Measurements from ENCODE around the gene PRLR.
A peak's percentile ranks its signal among the peaks of the same experiment; 100 is the strongest.
"Not testable (repeated sequence)": the region's sequence is repeated elsewhere in the genome, so short reads cannot be mapped to it uniquely, and the experiment has no call there.

Gene PRLR

DNA sequence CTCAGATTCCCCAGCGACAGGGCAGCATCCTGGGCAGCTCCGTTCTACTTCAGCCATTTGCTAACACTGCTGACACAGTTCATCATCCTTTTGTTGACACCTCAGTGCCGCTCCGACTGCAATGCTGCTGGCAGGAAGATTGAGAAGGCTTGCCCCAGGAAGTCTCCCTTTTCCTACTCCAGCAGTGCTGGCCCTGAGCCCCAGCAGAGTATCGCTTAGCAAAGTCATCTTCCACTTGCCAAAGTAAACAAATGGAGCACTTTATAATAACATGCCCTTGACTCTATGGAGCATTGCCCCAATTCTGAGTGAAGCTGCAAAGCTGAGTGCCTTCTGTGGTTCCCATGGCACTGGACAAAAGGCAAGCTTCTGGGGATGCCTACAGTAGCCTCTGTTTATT lies 32.2 kb downstream of the PRLR start:
- Histone ChIP-seq H3K4me3 (no peak overlapping the region), H3K27me3 (ENCODE audit: low read depth) (no peaks in the 10 kb centered on the region), H3K9me3 (no peaks in the 10 kb centered on the region), H3K4me1 (peaks cover 2% of the 10 kb centered on the region; the same call in 1 of the 2 replicates), H3K36me3 (replicated peaks) (no peaks in the 10 kb centered on the region)
- no peak for DNase-seq (ENCODE audit: low spot score in 2 of 2)
- in situ Hi-C loops (cut with MboI; ENCODE audit: low sequenced_read_pairs) = no loop called here

DNA sequence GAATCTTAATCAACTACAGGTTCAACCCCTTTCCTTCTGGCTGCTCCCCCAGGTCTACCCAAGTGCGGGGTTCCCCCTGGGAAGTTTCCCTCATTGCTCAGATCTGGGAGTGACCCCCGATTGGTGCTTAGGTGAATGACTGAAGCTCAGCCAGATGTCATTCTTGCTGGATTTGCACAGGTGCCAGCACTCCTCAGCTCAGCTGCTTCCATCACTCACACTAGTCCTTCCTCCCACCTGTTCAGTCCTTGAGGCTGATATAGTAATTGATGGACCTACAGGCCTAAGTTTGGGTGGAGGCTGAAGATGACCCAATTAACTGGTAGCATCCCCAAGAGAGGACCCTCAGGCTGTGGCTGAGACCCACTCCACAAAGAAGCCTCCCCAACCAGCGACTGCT lies 32.9 kb downstream of the PRLR start:
- no peak for DNase-seq (ENCODE audit: low spot score in 2 of 2)
- Histone ChIP-seq H3K4me1 (peaks cover 2% of the 10 kb centered on the region; the same call in 1 of the 2 replicates), H3K4me3 (no peak overlapping the region), H3K27me3 (ENCODE audit: low read depth) (no peaks in the 10 kb centered on the region), H3K36me3 (replicated peaks) (no peaks in the 10 kb centered on the region), H3K9me3 (no peaks in the 10 kb centered on the region)
- in situ Hi-C loops (cut with MboI; ENCODE audit: low sequenced_read_pairs) = no loop called here

DNA sequence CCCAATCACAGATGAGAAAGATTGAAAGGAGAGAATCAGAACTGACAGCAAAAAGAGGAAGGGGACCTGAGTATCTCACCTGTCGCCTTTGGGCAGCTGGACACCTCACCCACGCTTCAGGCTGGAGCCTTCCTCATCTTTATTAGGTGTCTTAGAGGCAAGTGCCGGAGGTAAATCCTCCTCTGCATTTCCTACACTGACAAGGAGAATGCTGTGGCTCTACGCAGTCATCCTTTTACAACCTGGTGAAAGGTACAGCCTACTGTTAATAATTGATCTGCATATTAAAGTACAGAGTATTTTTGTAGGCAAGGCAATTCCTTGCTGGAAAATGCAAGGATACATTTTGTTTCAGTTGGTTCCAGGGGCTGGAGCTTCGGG lies 34.8 kb downstream of the PRLR start:
- Histone ChIP-seq H3K4me3 (no peak overlapping the region), H3K9me3 (no peaks in the 10 kb centered on the region), H3K4me1 (no peaks in the 10 kb centered on the region), H3K27me3 (ENCODE audit: low read depth) (no peaks in the 10 kb centered on the region), H3K36me3 (replicated peaks) (no peaks in the 10 kb centered on the region)
- DNase-seq (ENCODE audit: low spot score in 2 of 2) = no peak
- in situ Hi-C loops (cut with MboI; ENCODE audit: low sequenced_read_pairs) = no loop called here

DNA sequence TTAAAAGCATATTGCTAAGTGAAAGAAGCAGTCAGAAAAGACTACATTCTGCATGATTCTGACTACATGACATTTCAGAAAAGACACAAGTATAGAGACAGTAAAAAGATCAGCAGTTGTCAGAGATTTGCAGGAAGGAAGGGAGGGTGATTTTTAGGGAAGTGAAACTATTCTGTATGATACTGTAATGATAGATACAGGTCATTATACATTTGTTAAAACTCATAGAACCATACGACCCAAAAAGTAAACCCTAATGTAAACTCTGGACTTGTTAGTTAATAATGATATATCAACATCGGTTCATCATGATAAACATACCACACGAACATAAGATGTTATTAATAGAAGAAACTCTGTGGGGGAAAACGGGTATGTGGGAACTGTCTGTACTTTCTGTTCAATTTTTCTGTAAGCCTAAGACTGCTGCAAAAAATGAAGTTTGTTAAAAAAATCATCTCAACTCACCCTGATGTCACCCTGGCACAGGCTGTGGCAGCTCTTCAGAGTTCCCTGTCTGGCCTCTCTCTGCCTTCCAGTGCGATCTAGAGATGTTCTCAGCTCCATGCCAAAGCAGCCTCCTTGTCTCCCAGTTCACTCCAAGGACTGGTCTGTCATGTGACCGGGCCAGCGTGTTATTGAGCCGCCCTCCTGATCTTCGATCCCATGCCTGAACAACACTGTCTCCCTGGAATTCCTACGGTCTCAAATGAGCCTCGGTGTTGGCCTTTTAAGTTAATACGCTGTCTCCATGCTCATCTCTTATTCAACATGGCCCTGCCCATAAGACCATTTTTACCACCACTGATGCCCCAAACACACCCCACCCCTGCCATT lies 35.4 kb downstream of the PRLR start:
- DNase-seq (ENCODE audit: low spot score in 2 of 2) = no peak
- Histone ChIP-seq H3K4me3 (no peak overlapping the region), H3K4me1 (no peaks in the 10 kb centered on the region), H3K27me3 (ENCODE audit: low read depth) (no peaks in the 10 kb centered on the region), H3K36me3 (replicated peaks) (no peaks in the 10 kb centered on the region), H3K9me3 (no peaks in the 10 kb centered on the region)
- in situ Hi-C loops (cut with MboI; ENCODE audit: low sequenced_read_pairs) = no loop called here

DNA sequence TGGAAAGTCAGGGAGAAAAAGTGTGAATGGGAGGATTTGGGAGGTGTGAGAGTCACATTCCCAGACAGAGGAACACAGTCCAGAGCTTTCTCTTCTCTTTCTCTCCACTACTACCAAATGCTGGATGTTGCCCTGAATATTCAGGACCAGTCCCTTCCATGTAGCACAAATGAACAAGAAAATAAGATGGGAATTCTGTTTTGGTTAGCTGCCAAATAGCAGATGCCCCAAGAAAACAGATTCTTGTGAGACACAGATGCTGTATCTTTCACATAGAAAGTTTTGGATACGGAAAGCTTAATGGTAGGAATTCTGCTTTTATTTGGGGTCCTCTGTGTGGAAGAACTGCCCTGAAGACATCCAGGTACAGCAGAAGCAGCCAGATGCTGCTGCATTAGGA lies 37.8 kb downstream of the PRLR start:
- H3K27me3 ChIP-seq (ENCODE audit: low read depth) = no peaks in the 10 kb centered on the region
- DNase-seq (ENCODE audit: low spot score in 2 of 2) = no peak
- in situ Hi-C loops (cut with MboI; ENCODE audit: low sequenced_read_pairs) = no loop called here

DNA sequence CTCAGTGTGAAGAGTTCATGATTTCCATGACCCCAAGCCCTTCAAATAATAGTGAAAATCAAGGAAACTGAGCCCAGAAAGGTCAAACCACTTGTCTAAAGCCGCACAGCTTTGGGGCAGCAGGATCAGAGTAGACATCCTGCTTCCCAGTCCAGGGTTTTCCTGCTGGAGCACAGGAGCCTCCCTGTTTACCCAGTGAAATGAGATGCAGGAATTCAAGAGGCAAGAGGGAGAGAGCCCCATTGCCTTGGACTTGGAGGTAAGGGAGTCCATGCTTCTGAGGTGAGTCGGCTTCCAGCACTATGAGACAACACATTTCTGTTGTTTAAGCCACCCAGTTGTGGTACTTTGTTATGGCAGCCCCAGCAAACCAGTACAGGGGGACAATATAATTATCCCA lies 40.5 kb downstream of the PRLR start:
- in situ Hi-C loops (cut with MboI; ENCODE audit: low sequenced_read_pairs); H3K36me3 ChIP-seq (replicated peaks); H3K9me3 ChIP-seq; H3K4me1 ChIP-seq; H3K4me3 ChIP-seq; H3K27me3 ChIP-seq (ENCODE audit: low read depth); DNase-seq (ENCODE audit: low spot score in 2 of 2): not testable (repeated sequence)

More for the DNA sequence above, 37.8 kb downstream of the PRLR start:
- Histone ChIP-seq H3K36me3 (replicated peaks) (no peaks in the 10 kb centered on the region), H3K4me1 (no peaks in the 10 kb centered on the region), H3K9me3 (no peaks in the 10 kb centered on the region), H3K4me3 (no peak overlapping the region)

DNA sequence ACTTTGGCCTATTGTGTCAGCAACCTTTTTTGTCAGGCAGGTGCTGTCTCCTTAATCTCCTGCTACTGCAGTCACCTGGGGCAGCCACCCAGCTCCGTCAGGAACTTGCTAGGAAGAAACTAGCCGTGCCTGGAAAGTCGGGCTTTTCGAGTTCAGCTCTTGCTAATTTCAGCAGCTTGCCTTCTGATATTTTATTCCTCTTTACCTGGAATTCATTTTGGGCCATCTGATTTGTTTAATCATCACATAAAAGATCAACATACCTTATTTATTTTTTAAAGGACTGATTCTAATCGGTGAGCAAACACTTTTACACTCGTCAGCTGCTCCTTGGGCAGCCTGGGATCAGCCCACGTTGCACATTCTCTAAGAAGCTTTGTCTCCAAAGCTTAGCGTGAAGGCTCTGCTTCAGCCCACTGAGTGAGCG lies 42.2 kb downstream of the PRLR start:
- Histone ChIP-seq H3K4me3 (no peak overlapping the region), H3K4me1 (no peaks in the 10 kb centered on the region), H3K9me3 (no peaks in the 10 kb centered on the region), H3K36me3 (replicated peaks) (no peaks in the 10 kb centered on the region), H3K27me3 (ENCODE audit: low read depth) (no peaks in the 10 kb centered on the region)
- DNase-seq (ENCODE audit: low spot score in 2 of 2) = no peak
- in situ Hi-C loops (cut with MboI; ENCODE audit: low sequenced_read_pairs) = no loop called here

DNA sequence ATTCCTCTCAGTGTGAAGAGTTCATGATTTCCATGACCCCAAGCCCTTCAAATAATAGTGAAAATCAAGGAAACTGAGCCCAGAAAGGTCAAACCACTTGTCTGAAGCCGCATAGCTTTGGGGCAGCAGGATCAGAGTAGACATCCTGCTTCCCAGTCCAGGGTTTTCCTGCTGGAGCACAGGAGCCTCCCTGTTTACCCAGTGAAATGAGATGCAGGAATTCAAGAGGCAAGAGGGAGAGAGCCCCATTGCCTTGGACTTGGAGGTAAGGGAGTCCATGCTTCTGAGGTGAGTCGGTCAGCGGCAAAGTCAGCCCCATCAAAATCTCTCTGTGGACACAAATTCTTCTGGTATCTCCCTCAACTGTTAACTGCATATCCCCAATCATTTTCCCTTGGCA lies 42.7 kb downstream of the PRLR start:
- H3K4me1 ChIP-seq; H3K27me3 ChIP-seq (ENCODE audit: low read depth); H3K36me3 ChIP-seq (replicated peaks); in situ Hi-C loops (cut with MboI; ENCODE audit: low sequenced_read_pairs); H3K9me3 ChIP-seq; DNase-seq (ENCODE audit: low spot score in 2 of 2); H3K4me3 ChIP-seq: not testable (repeated sequence)

DNA sequence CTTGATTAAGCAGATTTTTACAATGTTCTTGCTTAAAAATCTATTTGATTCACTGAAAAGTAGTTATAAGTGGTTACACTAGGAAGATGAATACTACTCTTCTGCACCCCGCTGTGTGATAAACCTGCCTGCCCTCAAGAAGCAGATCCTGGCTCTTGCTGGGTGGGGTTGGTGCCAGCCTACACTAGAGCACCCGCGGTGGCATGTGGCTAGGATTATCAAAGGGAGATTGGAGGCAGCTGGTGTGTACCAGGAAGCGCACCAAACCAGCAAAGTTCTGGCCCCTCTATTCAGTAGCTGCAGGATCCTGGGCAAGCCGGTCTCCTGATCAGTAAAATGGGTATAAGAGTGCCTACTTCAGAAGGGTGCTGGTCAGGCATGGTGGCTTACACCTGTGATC lies 43.5 kb downstream of the PRLR start:
- Histone ChIP-seq H3K9me3 (no peaks in the 10 kb centered on the region), H3K36me3 (replicated peaks) (no peaks in the 10 kb centered on the region), H3K4me3 (no peak overlapping the region), H3K4me1 (no peaks in the 10 kb centered on the region), H3K27me3 (ENCODE audit: low read depth) (no peaks in the 10 kb centered on the region)
- in situ Hi-C loops (cut with MboI; ENCODE audit: low sequenced_read_pairs) = no loop called here
- DNase-seq (ENCODE audit: low spot score in 2 of 2) = no peak

DNA sequence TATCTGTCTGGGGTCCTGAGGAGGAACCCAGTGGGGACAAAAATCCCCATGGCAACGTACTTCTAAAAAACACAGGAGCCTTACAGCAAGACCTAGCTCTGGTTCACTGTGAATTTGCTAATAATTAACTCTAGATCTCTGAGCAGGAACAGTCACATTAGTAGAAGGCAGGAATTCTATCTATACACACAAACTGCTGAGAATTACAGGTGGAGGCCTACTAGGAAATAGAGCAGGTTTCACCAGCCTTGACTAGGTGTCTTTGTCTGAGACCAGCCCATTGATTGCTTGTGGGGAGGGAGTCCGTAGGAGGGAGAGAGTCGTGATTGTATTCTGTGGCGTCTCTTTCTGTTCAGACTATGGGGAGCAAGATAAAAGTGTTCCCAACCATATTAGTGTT lies 44.8 kb downstream of the PRLR start:
- in situ Hi-C loops (cut with MboI; ENCODE audit: low sequenced_read_pairs) = no loop called here
- no peak overlapping the region for H3K4me3 ChIP-seq
- no peaks in the 10 kb centered on the region for H3K36me3 ChIP-seq (replicated peaks)
- no peaks in the 10 kb centered on the region for H3K27me3 ChIP-seq (ENCODE audit: low read depth)
- no peak for DNase-seq (ENCODE audit: low spot score in 2 of 2)
- no peaks in the 10 kb centered on the region for H3K4me1 ChIP-seq
- H3K9me3 ChIP-seq = no peaks in the 10 kb centered on the region

DNA sequence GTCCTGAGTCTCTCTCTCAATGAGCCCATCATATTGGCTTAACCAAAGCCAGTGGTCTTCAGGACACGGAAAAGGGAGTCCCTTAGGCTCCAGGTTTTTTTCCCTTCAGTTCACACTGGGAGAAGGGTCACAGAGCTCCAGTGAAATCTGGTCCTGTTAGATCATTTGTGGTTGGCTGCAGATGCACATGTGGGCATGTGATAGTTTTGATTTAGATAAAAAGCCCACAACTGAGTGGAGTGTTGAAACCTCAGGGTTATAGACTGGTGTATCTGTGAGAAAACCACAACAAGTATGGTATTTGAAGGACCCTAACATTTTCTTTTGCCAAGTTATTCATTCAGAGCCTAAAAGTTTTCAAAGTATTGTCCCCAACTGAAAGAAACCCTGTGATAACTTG lies 46.7 kb downstream of the PRLR start:
- Histone ChIP-seq H3K36me3 (replicated peaks) (no peaks in the 10 kb centered on the region), H3K27me3 (ENCODE audit: low read depth) (no peaks in the 10 kb centered on the region), H3K4me1 (no peaks in the 10 kb centered on the region), H3K4me3 (no peak overlapping the region), H3K9me3 (no peaks in the 10 kb centered on the region)
- in situ Hi-C loops (cut with MboI; ENCODE audit: low sequenced_read_pairs) = no loop called here
- DNase-seq (ENCODE audit: low spot score in 2 of 2) = no peak

DNA sequence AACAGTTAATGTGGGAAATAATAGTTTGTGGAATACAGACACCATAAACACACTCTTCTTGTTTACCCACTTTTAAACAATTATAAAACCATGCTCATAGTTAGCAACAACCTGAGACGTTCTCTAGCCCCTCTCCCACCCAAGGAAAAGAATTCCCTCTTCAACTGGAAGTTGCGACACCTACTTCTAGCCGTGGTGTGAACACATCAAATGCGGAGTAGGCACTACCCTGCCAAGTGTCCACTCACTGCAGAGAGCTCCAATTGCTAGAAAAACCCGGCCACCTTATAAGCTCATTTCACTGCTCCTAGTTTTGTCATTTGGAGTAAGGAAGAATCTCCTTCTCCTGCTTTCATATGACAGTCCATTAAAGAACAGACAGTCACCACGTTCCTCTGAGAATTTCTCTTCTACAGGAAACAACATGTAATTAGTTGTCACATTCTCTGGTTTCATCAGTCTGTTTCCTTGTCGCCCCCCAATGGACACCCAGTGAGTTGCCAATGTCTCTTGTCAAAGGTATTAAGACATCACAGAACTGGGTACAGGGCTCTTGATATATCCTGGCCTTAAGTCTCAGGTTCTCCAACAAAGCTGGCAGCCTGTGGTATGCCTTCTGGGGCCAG lies 47.3 kb downstream of the PRLR start:
- Histone ChIP-seq H3K27me3 (ENCODE audit: low read depth) (no peaks in the 10 kb centered on the region), H3K9me3 (no peaks in the 10 kb centered on the region), H3K4me3 (no peak overlapping the region), H3K4me1 (no peaks in the 10 kb centered on the region), H3K36me3 (replicated peaks) (no peaks in the 10 kb centered on the region)
- DNase-seq (ENCODE audit: low spot score in 2 of 2) = peak; percentile 66 to 77
- in situ Hi-C loops (cut with MboI; ENCODE audit: low sequenced_read_pairs) = no loop called here

DNA sequence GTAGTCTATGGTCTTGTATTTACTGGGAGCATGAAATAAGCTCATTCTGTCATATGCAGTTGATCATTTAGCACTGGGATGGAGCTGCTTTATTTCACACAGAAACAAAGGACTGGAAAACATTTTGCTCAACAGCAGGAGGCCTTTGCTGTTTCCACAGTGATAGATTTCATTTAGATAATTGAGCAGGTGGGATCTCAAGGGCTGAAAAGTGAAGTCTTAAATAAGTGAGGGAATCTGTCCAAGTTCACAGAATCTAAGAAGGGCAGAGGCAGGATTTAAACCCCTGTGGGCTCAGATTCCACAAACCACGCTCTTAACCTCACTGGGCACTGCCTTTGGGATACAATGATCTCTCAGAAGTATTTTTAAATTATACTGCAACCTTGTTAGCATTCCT lies 47.8 kb downstream of the PRLR start:
- Histone ChIP-seq H3K9me3 (no peaks in the 10 kb centered on the region), H3K27me3 (ENCODE audit: low read depth) (no peaks in the 10 kb centered on the region), H3K36me3 (replicated peaks) (no peaks in the 10 kb centered on the region), H3K4me1 (peaks cover 1% of the 10 kb centered on the region), H3K4me3 (no peak overlapping the region)
- DNase-seq (ENCODE audit: low spot score in 2 of 2) = no peak
- in situ Hi-C loops (cut with MboI; ENCODE audit: low sequenced_read_pairs) = no loop called here

DNA sequence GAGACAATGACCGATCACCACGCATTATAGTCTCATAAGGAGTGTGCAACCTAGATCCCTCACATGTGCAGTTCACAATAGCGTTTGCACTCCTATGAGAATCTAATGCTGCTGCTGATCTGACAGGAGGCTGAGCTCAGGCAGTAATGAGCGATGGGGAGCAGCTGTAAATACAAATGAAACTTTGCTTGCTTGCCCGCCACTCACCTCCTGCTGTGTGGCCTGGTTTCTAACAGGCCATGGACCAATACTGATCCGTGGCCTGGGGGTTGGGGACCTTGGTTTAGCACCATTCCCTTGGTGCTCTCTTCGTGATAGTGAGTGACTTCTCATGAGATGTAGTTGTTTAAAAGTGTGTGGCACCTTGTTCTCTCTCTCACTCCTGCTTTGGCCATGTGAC lies 50.2 kb downstream of the PRLR start:
- Histone ChIP-seq H3K36me3 (replicated peaks) (no peaks in the 10 kb centered on the region), H3K4me1 (peaks cover 13% of the 10 kb centered on the region), H3K4me3 (no peak overlapping the region), H3K27me3 (ENCODE audit: low read depth) (no peaks in the 10 kb centered on the region), H3K9me3 (no peaks in the 10 kb centered on the region)
- in situ Hi-C loops (cut with MboI; ENCODE audit: low sequenced_read_pairs) = no loop called here
- DNase-seq (ENCODE audit: low spot score in 2 of 2) = no peak
